ENCODE measurements around the gene CMTM3. TPM values are rescaled to one million over a fixed set of nuclear protein-coding genes. Genes with fewer than 3 reads are reported as not detected.

CMTM3 gene
- total and polyA plus RNA-seq, 9 of the 15 experiments (the other 6 are each of a cell fraction or from before 2014, with no cell fraction given), result 4.6 to 33.4 (median 17.5) TPM

GRCh38 chr16:66639091-66639885, 34.8 kb downstream of the CMTM3 start:
- Histone ChIP-seq H4K20me1 (replicated peaks; ENCODE audit: control insufficient read depth, insufficient read depth, low read length) (no peaks in the 10 kb centered on the region), H3K9me3 (replicated peaks; ENCODE audit: control insufficient read depth, insufficient read depth, low read depth, low read length) (no peaks in the 10 kb centered on the region), H3K27me3 (ENCODE audit: control insufficient read depth in 2 of 2, insufficient read depth in 2 of 2, low read length in 2 of 2) (no peaks in the 10 kb centered on the region), H3K27ac (ENCODE audit: extremely low read depth, low read depth, low read length) (no peak overlapping the region), H3K9me1 (ENCODE audit: control insufficient read depth, insufficient read depth, low read length) (no peaks in the 10 kb centered on the region), H3K4me3 (no peak overlapping the region), H3K36me3 (ENCODE audit: control insufficient read depth, insufficient read depth, low read length) (peaks cover 4% of the 10 kb centered on the region; the same call in 1 of the 3 replicates), H2AFZ (ENCODE audit: low read depth, low read length) (no peak overlapping the region), H3K4me2 (ENCODE audit: insufficient read depth, low read length) (no peak overlapping the region), H3K4me1 (replicated peaks in 1 of 2; ENCODE audit: control insufficient read depth in 2 of 2, insufficient read depth in 2 of 2, low read length in 2 of 2) (peaks cover 0 to 11% of the 10 kb centered on the region in 2 experiments; a peak in 3 of 5 replicates), H3K79me2 (ENCODE audit: control insufficient read depth, insufficient read depth, low read length) (no peaks in the 10 kb centered on the region), H3K9ac (ENCODE audit: insufficient read depth in 1 of 2, low read depth in 2 of 2, low read length in 2 of 2) (no peak overlapping the region; a peak in 1 of 4 replicates)
- CTCF ChIA-PET (ENCODE audit: low intra/inter-chr PET ratio), result no interaction called here
- in situ Hi-C loops (cut with MboI) (no loop called here), intact Hi-C loops (cut with micrococcal nuclease) (no loop called here)
- no peak for DNase-seq (ENCODE audit: extremely low read depth in 1 of 4, low spot score in 3 of 4)
- TF ChIP-seq ETV1 (tag; conservative IDR thresholded peaks at IDR 0.05; ENCODE audit: low read depth), result no peak
- no peak for TF ChIP-seq STAT5A (IDR thresholded peaks at IDR 0.05; ENCODE audit: borderline replicate concordance, low read length)
- no peak for TF ChIP-seq E2F8 (IDR thresholded peaks at IDR 0.05; ENCODE audit: low read depth, partially characterized antibody)
- no TSS peak for BruUV-seq (replicated peaks)
- FAIRE-seq, result no peak
- WGBS (ENCODE audit: insufficient coverage, low coverage, missing lambda C conversion rate), result 74% methylated on average over 6 of the region's 6 CpGs
- POLR2A ChIA-PET, result interaction anchor here (0.7 to 2.5 kb wide), 4 partner anchors 12 to 250 kb away, joined by 3 to 8 read pairs (median 4); no protein-coding TSS in a partner anchor
- ATAC-seq, result no peak
